SK-N-SH (cell line): Measurements from ENCODE around the gene CD300A. TPM values are rescaled to one million over a fixed set of nuclear protein-coding genes. Genes with fewer than 3 reads are reported as not detected.
"Not testable (repeated sequence)": the region's sequence is repeated elsewhere in the genome, so short reads cannot be mapped to it uniquely, and the experiment has no call there.

Source experiments
- CTCF ChIA-PET: fragments of 300-600, 350-600 bp; formaldehyde crosslinking; extraction: SDS; loops from one replicate; lab custom pipeline; 2021; lab: Yijun Ruan, JAX
- POLR2A ChIA-PET: fragments of 350-600 bp; sonication (Branson Sonifier 250); formaldehyde crosslinking; extraction: SDS; loops from one replicate; lab custom pipeline; 2020; ENCODE audit warnings: antibody characterized with exemption, inconsistent platforms; lab: Yijun Ruan, JAX
- DNase-seq: peaks from one replicate; pipeline ENCODE4 v3.0.0; 2012
- H2AFZ ChIP-seq: fragments of 200-600 bp; sonication (generic); 2 replicates; pipeline ENCODE4 v1.8.1; 2016; ENCODE audit warnings: antibody characterized with exemption, mild to moderate bottlenecking, low read depth
- H3F3A ChIP-seq: fragments of 200-600 bp; sonication (generic); replicated peaks from 2 replicates; pipeline ENCODE3; 2016; ENCODE audit warnings: antibody characterized with exemption, mild to moderate bottlenecking; ENCODE audit not compliant: insufficient read depth
- H3K27ac ChIP-seq, 2 experiments: fragments of 200-500 bp in 1 of 2; fragments of 200-600 bp in 1 of 2; sonication (Bioruptor generic) in 1 of 2; sonication (generic), shearing (Covaris generic) in 1 of 2; 2 replicates each; pipeline versions ENCODE4 v1.5.1 to v1.6.1; 2014 to 2016; ENCODE audit warnings: low read depth in 2 of 2, inconsistent platforms in 1 of 2, low read length in 1 of 2, mild to moderate bottlenecking in 1 of 2, mixed read lengths in 1 of 2
- H3K27me3 ChIP-seq: fragments of 200-600 bp; sonication (generic), shearing (Covaris generic); 2 replicates; pipeline ENCODE4 v1.6.1; 2016; ENCODE audit warnings: mixed run types; ENCODE audit not compliant: insufficient read depth
- H3K36me3 ChIP-seq, 2 experiments: fragments of 200-500 bp in 1 of 2; fragments of 200-600 bp in 1 of 2; sonication (Bioruptor generic) in 1 of 2; sonication (generic) in 1 of 2; replicated peaks in 1 of 2; 2 replicates each; pipeline versions ENCODE3 to v1.5.1; 2014 to 2016; ENCODE audit warnings: low read length in 1 of 2, mild to moderate bottlenecking in 1 of 2; ENCODE audit not compliant: insufficient read depth in 2 of 2, control insufficient read depth in 1 of 2
- H3K4me1 ChIP-seq, 2 experiments: fragments of 200-500 bp in 1 of 2; fragments of 200-600 bp in 1 of 2; sonication (Bioruptor generic) in 1 of 2; sonication (generic), shearing (Covaris generic) in 1 of 2; 2 replicates each; pipeline versions ENCODE4 v1.5.1 to v1.6.1; 2014 to 2016; ENCODE audit warnings: low read depth in 1 of 2, low read length in 1 of 2, mixed run types in 1 of 2; ENCODE audit not compliant: insufficient read depth in 2 of 2, control insufficient read depth in 1 of 2
- H3K4me2 ChIP-seq: fragments of 200-600 bp; sonication (generic), shearing (Covaris generic); 2 replicates; pipeline ENCODE4 v1.6.1; 2017; ENCODE audit warnings: mixed run types
- H3K4me3 ChIP-seq, 2 experiments: fragments of 200-500 bp in 1 of 2; fragments of 200-600 bp in 1 of 2; sonication (Bioruptor generic) in 1 of 2; sonication (generic), shearing (Covaris generic) in 1 of 2; 2 replicates each; pipeline versions ENCODE4 v1.5.1 to v1.8.1; 2014 to 2016; ENCODE audit warnings: low read depth in 2 of 2, inconsistent platforms in 1 of 2, low read length in 1 of 2, mild to moderate bottlenecking in 1 of 2, mixed read lengths in 1 of 2, moderate library complexity in 1 of 2
- H3K79me2 ChIP-seq: fragments of 200-600 bp; sonication (generic); 2 replicates; pipeline ENCODE4 v1.8.1; 2017; ENCODE audit warnings: mild to moderate bottlenecking; ENCODE audit not compliant: insufficient read depth
- H3K9ac ChIP-seq: fragments of 200-600 bp; sonication (generic); 2 replicates; pipeline ENCODE4 v1.6.1; 2017; ENCODE audit warnings: mixed run types
- H3K9me2 ChIP-seq: fragments of 200-600 bp; sonication (generic); 2 replicates; pipeline ENCODE4 v1.6.1; 2017; ENCODE audit warnings: mixed run types
- H3K9me3 ChIP-seq: fragments of 200-600 bp; sonication (generic); 2 replicates; pipeline ENCODE4 v1.6.1; 2017; ENCODE audit warnings: mixed run types, mild to moderate bottlenecking, moderate library complexity
- H4K20me1 ChIP-seq: fragments of 200-600 bp; sonication (generic); 2 replicates; pipeline ENCODE4 v1.6.1; 2017; ENCODE audit warnings: mild to moderate bottlenecking, mixed run types; ENCODE audit not compliant: insufficient read depth
- EZH2phosphoT487 ChIP-seq: fragments of 200-600 bp; sonication (generic); IDR thresholded peaks from 2 replicates; pipeline ENCODE4 v1.6.1; 2017; ENCODE audit warnings: low read depth, mixed run types, mild to moderate bottlenecking, antibody characterized with exemption, moderate library complexity, borderline replicate concordance
- FOSL2 ChIP-seq: IDR thresholded peaks from 2 replicates; pipeline ENCODE4 v1.4.0; 2012; ENCODE audit warnings: low read depth, mild to moderate bottlenecking, moderate library complexity, borderline replicate concordance
- FOXJ3 ChIP-seq: sonication (generic); formaldehyde crosslinking; IDR thresholded peaks from 2 replicates; pipeline ENCODE4 v1.5.1; 2020; ENCODE audit warnings: mild to moderate bottlenecking, missing genetic modification reagents
- JUND ChIP-seq: IDR thresholded peaks from 2 replicates; pipeline ENCODE4 v1.4.0; 2012
- MEF2A ChIP-seq: IDR thresholded peaks from 2 replicates; pipeline ENCODE4 v1.4.0; 2012; ENCODE audit warnings: low read depth, borderline replicate concordance
- POLR2AphosphoS5 ChIP-seq: IDR thresholded peaks from 2 replicates; pipeline ENCODE4 v1.6.1; 2012; ENCODE audit warnings: low read depth, low read length
- RAD21 ChIP-seq: IDR thresholded peaks from 2 replicates; pipeline ENCODE4 v1.6.1; 2012; ENCODE audit warnings: mild to moderate bottlenecking, low read length
- SIN3A ChIP-seq: IDR thresholded peaks from 2 replicates; pipeline ENCODE4 v1.6.1; 2012; ENCODE audit warnings: low read depth, mild to moderate bottlenecking, low read length, moderate library complexity, borderline replicate concordance
- TAF1 ChIP-seq: IDR thresholded peaks from 2 replicates; pipeline ENCODE4 v1.6.1; 2012; ENCODE audit warnings: low read depth, mild to moderate bottlenecking, low read length, moderate library complexity, borderline replicate concordance
- TCF12 ChIP-seq: IDR thresholded peaks from 2 replicates; pipeline ENCODE4 v1.4.0; 2012
- WGBS: methylation state at CpG from one replicate; pipeline ENCODE4 v1.1.6; 2017; ENCODE audit warnings: low lambda C conversion rate; 5-methylcytosine and 5-hydroxymethylcytosine counted together
- polyA plus RNA-seq, 3 experiments: library from polyadenylated mRNA; depleted of rRNA; stranded (reverse); fragments of >200 nt; gene quantifications; 2 replicates each; pipeline ENCODE4 v1.2.3, GENCODE V29; 2012
- TF ChIP-seq, protein P1 (sequence below): IDR thresholded peaks from 2 replicates; pipeline ENCODE4 v1.6.1; 2012; ENCODE audit warnings: mild to moderate bottlenecking, low read depth, low read length, moderate library complexity
- TF ChIP-seq, protein P2 (sequence below): IDR thresholded peaks from 2 replicates; pipeline ENCODE4 v1.4.0; 2012; ENCODE audit warnings: low read depth, borderline replicate concordance
- TF ChIP-seq, protein P3 (sequence below): fragments of 200-600 bp; sonication (generic); IDR thresholded peaks from 2 replicates; pipeline ENCODE4 v1.6.1; 2017; ENCODE audit warnings: antibody characterized with exemption, mild to moderate bottlenecking, moderate library complexity
- TF ChIP-seq, protein P4 (sequence below): IDR thresholded peaks from 2 replicates; pipeline ENCODE4; 2012

CD300A gene
- polyA plus RNA-seq, 1 of the 3 experiments (the other 2 are of a cell fraction), result not detected

- Histone ChIP-seq H3K4me3 (no peak overlapping the region), H3K27me3 (no peaks in the 10 kb centered on the region), H3K9me2 (no peaks in the 10 kb centered on the region), H3K4me1 (no peaks in the 10 kb centered on the region), H3K9me3 (0 out of 2 replicates have a peak, but pooled peaks cover 5% of the 10 kb centered on the region), H3K79me2 (no peaks in the 10 kb centered on the region), H4K20me1 (no peaks in the 10 kb centered on the region), H3K36me3 (no peaks in the 10 kb centered on the region), H3K9ac (no peak overlapping the region), H2AFZ (no peak overlapping the region), H3K27ac (no peak overlapping the region), H3K4me2 (no peak overlapping the region), H3F3A (no peaks in the 10 kb centered on the region)
- CTCF ChIA-PET, result interaction anchor here (0.7 to 4.7 kb wide), 9 partner anchors 9 to 233 kb away, joined by 3 to 32 read pairs (median 4); partner anchors contain the start of gene GPR142
- POLR2A ChIA-PET, result no interaction called here
- no peak for DNase-seq
- TF ChIP-seq SIN3A, result no peak
- no peak for TF ChIP-seq POLR2AphosphoS5
- no peak for TF ChIP-seq MEF2A
- TF ChIP-seq TAF1, result no peak
- whole genome bisulfite sequencing, result 15% methylated on average over 6 of the region's 6 CpGs
Observed at GRCh38 chr17:74502861-74503260, 36.4 kb downstream of the CD300A start.

DNA sequence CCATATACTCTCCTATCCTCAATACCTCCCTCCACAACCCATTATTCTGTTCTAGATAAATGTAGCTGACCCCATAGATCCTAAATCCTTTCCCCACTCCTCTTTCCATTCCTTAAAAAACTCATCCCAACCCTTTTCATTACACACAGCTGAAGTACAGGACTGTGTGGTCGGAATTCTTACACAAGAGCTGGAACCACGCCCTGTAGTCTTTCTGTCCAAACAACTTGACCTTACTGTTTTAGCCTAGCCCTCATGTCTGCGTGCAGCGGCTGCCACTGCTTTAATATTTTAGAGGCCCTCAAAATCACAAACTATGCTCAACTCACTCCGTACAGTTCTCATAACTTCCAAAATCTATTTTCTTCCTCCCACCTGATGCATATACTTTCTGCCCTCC lies 37.5 kb downstream of the CD300A start:
- H3K79me2 ChIP-seq, H3K9me2 ChIP-seq, POLR2A ChIA-PET, H3K9ac ChIP-seq, H3K27me3 ChIP-seq, H3K4me3 ChIP-seq, H3F3A ChIP-seq, H3K4me2 ChIP-seq, H2AFZ ChIP-seq, H4K20me1 ChIP-seq, H3K4me1 ChIP-seq, H3K27ac ChIP-seq, H3K36me3 ChIP-seq, H3K9me3 ChIP-seq, CTCF ChIA-PET, DNase-seq: not testable (repeated sequence)
- whole genome bisulfite sequencing, result 32% methylated on average over 5 of the region's 5 CpGs

- CTCF ChIA-PET, result interaction anchor here (0.9 kb wide), 1 partner anchor 50 kb away, joined by 3 read pairs; no protein-coding TSS in a partner anchor
- TF ChIP-seq, protein P1, sequence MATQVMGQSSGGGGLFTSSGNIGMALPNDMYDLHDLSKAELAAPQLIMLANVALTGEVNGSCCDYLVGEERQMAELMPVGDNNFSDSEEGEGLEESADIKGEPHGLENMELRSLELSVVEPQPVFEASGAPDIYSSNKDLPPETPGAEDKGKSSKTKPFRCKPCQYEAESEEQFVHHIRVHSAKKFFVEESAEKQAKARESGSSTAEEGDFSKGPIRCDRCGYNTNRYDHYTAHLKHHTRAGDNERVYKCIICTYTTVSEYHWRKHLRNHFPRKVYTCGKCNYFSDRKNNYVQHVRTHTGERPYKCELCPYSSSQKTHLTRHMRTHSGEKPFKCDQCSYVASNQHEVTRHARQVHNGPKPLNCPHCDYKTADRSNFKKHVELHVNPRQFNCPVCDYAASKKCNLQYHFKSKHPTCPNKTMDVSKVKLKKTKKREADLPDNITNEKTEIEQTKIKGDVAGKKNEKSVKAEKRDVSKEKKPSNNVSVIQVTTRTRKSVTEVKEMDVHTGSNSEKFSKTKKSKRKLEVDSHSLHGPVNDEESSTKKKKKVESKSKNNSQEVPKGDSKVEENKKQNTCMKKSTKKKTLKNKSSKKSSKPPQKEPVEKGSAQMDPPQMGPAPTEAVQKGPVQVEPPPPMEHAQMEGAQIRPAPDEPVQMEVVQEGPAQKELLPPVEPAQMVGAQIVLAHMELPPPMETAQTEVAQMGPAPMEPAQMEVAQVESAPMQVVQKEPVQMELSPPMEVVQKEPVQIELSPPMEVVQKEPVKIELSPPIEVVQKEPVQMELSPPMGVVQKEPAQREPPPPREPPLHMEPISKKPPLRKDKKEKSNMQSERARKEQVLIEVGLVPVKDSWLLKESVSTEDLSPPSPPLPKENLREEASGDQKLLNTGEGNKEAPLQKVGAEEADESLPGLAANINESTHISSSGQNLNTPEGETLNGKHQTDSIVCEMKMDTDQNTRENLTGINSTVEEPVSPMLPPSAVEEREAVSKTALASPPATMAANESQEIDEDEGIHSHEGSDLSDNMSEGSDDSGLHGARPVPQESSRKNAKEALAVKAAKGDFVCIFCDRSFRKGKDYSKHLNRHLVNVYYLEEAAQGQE, result no peak
- TF ChIP-seq RAD21 (no peak), MEF2A (no peak), JUND (no peak), TCF12 (no peak), FOXJ3 (CRISPR knock-in tag) (no peak), EZH2phosphoT487 (no peak), FOSL2 (no peak)
- TF ChIP-seq, protein P2, sequence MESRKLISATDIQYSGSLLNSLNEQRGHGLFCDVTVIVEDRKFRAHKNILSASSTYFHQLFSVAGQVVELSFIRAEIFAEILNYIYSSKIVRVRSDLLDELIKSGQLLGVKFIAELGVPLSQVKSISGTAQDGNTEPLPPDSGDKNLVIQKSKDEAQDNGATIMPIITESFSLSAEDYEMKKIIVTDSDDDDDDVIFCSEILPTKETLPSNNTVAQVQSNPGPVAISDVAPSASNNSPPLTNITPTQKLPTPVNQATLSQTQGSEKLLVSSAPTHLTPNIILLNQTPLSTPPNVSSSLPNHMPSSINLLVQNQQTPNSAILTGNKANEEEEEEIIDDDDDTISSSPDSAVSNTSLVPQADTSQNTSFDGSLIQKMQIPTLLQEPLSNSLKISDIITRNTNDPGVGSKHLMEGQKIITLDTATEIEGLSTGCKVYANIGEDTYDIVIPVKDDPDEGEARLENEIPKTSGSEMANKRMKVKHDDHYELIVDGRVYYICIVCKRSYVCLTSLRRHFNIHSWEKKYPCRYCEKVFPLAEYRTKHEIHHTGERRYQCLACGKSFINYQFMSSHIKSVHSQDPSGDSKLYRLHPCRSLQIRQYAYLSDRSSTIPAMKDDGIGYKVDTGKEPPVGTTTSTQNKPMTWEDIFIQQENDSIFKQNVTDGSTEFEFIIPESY, result no peak
- TF ChIP-seq, protein P3, sequence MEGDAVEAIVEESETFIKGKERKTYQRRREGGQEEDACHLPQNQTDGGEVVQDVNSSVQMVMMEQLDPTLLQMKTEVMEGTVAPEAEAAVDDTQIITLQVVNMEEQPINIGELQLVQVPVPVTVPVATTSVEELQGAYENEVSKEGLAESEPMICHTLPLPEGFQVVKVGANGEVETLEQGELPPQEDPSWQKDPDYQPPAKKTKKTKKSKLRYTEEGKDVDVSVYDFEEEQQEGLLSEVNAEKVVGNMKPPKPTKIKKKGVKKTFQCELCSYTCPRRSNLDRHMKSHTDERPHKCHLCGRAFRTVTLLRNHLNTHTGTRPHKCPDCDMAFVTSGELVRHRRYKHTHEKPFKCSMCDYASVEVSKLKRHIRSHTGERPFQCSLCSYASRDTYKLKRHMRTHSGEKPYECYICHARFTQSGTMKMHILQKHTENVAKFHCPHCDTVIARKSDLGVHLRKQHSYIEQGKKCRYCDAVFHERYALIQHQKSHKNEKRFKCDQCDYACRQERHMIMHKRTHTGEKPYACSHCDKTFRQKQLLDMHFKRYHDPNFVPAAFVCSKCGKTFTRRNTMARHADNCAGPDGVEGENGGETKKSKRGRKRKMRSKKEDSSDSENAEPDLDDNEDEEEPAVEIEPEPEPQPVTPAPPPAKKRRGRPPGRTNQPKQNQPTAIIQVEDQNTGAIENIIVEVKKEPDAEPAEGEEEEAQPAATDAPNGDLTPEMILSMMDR, result no peak
- TF ChIP-seq, protein P4, sequence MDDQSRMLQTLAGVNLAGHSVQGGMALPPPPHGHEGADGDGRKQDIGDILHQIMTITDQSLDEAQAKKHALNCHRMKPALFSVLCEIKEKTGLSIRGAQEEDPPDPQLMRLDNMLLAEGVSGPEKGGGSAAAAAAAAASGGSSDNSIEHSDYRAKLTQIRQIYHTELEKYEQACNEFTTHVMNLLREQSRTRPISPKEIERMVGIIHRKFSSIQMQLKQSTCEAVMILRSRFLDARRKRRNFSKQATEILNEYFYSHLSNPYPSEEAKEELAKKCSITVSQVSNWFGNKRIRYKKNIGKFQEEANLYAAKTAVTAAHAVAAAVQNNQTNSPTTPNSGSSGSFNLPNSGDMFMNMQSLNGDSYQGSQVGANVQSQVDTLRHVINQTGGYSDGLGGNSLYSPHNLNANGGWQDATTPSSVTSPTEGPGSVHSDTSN, result no peak
Observed at GRCh38 chr17:74508156-74508555, 41.7 kb downstream of the CD300A start.

More at GRCh38 chr17:74508156-74508555, 41.7 kb downstream of the CD300A start:
- POLR2A ChIA-PET, result no interaction called here
- Histone ChIP-seq H3K27me3 (no peaks in the 10 kb centered on the region), H3K9me2 (no peaks in the 10 kb centered on the region), H3K4me3 (no peak overlapping the region), H3K79me2 (no peaks in the 10 kb centered on the region), H2AFZ (no peak overlapping the region), H3K9ac (no peak overlapping the region), H3F3A (no peaks in the 10 kb centered on the region), H3K36me3 (no peaks in the 10 kb centered on the region), H3K9me3 (peaks cover 9% of the 10 kb centered on the region; the same call in 1 of the 2 replicates), H3K27ac (no peak overlapping the region), H4K20me1 (no peaks in the 10 kb centered on the region), H3K4me1 (no peaks in the 10 kb centered on the region), H3K4me2 (no peak overlapping the region)
- no peak for DNase-seq
